Nephron (organoid): Measurements from ENCODE around the gene RFC2.

Experiments
- H3K27ac Mint-ChIP-seq, 3 experiments: 2 replicates each; pipeline ENCODE4 v1.8.0; 2020; ENCODE audit warnings: mixed read lengths in 3 of 3, mild to moderate bottlenecking in 2 of 3, moderate library complexity in 1 of 3
- H3K27me3 Mint-ChIP-seq: 2 replicates; pipeline ENCODE4 v1.8.0; 2021; ENCODE audit warnings: low read depth, mild to moderate bottlenecking, moderate library complexity, mixed read lengths
- H3K36me3 Mint-ChIP-seq: 2 replicates; pipeline ENCODE4 v1.8.0; 2020; ENCODE audit warnings: low read depth, mixed read lengths
- H3K4me1 Mint-ChIP-seq: 2 replicates; pipeline ENCODE4 v1.8.0; 2020; ENCODE audit warnings: mixed read lengths
- H3K4me3 Mint-ChIP-seq, 3 experiments: 2 replicates each; pipeline ENCODE4 v1.8.0; 2020; ENCODE audit warnings: mild to moderate bottlenecking in 3 of 3, mixed read lengths in 3 of 3, moderate library complexity in 2 of 3
- H3K9me3 Mint-ChIP-seq: 2 replicates; pipeline ENCODE4 v1.8.0; 2020; ENCODE audit warnings: mixed read lengths
- TF ChIP-seq, protein P1 (sequence below), 3 experiments: fragments of 200-600 bp; sonication (generic); IDR thresholded peaks; one replicate each; pipeline ENCODE4 v1.5.0; 2021; ENCODE audit warnings: antibody characterized with exemption in 3 of 3; ENCODE audit not compliant: unreplicated experiment in 3 of 3

Gene RFC2

DNA sequence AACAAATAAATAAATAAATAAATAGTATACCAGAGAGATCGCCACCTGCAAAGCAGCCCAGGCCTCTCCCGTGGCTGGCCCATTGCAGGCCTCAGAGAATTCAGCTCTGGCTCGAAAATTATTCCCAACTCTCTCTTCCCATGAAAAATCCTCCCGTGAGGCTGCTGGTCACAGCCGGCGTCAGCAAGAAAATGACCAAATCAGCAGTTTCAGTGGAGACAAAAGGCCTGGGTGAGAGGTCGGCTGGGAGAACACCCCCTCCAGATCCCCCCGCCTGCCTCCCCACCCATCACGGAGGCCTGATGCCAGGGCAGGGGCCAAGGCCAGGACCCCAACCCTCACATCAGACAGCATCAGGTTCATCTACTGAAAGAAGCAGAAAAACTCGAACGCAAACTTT is 31.9 kb upstream of the RFC2 start:
- Mint-ChIP-seq H3K4me1 (peaks cover 17% of the 10 kb centered on the region), H3K36me3 (no peaks in the 10 kb centered on the region), H3K27ac (peak overlapping the region in 1 of 3 experiments; percentile 64), H3K9me3 (no peaks in the 10 kb centered on the region), H3K27me3 (peaks cover 4% of the 10 kb centered on the region), H3K4me3 (no peak overlapping the region)
- TF ChIP-seq, protein P1, sequence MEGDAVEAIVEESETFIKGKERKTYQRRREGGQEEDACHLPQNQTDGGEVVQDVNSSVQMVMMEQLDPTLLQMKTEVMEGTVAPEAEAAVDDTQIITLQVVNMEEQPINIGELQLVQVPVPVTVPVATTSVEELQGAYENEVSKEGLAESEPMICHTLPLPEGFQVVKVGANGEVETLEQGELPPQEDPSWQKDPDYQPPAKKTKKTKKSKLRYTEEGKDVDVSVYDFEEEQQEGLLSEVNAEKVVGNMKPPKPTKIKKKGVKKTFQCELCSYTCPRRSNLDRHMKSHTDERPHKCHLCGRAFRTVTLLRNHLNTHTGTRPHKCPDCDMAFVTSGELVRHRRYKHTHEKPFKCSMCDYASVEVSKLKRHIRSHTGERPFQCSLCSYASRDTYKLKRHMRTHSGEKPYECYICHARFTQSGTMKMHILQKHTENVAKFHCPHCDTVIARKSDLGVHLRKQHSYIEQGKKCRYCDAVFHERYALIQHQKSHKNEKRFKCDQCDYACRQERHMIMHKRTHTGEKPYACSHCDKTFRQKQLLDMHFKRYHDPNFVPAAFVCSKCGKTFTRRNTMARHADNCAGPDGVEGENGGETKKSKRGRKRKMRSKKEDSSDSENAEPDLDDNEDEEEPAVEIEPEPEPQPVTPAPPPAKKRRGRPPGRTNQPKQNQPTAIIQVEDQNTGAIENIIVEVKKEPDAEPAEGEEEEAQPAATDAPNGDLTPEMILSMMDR (IDR thresholded peaks at IDR 0.05; ENCODE audit: unreplicated experiment in 3 of 3), result no peak

DNA sequence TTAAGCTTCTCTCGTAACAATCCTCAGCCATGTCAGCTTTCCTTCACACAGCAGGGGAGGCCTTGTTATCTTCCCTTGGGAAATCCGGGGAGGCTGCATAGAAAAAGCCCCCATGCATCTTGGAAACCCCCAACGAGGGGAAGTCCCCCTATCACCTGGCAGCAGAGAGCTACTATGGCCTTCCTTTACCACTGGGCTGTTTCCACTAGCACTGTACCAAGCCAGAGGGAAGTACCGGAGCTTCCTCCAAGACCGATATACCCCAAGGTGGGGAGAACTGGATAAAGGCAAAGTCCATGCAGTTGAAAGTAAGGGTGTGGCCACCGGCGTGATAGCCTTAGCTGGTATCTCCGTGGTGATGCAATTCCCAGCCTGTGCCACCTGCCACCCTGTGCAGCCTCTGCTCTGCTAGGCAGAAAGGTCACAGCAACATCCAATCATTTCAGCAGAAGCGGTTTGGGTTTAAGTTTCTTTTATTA is 30.6 kb upstream of the RFC2 start:
- Mint-ChIP-seq H3K4me1 (peaks cover 15% of the 10 kb centered on the region), H3K4me3 (no peak overlapping the region), H3K36me3 (no peaks in the 10 kb centered on the region), H3K9me3 (no peaks in the 10 kb centered on the region), H3K27me3 (peaks cover 8% of the 10 kb centered on the region), H3K27ac (peak overlapping the region in 1 of 3 experiments; percentile 60)
- TF ChIP-seq, protein P1 (IDR thresholded peaks at IDR 0.05; ENCODE audit: unreplicated experiment in 3 of 3), result no peak

DNA sequence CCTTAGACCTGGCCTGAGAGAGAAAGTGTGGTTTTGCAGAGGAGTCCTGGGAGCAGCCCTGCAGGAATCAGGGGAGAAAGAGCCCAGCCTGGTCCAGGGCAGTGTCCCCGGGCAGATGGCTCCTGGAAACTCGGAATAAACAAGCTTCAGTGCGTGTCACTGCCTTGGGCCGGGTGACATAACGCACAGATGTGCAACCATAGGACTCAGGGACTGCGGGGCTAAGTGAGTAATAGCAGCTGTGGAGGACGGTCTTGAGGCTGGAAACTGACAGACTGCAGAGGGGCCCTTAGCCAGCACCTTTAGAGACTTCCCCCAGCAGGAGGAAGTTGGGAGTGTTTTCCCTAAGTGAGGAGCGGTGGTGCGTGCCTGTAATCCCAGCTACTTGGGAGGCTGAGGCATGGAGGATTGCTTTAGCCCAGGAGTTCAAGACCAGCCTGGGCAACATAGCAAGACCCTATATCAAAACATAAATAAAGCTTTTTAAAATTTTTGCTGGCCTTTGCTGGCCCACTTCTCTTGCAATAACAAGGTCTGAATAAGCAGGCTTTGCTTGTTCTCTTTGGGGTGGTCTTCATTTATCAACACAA is 29.8 kb upstream of the RFC2 start:
- Mint-ChIP-seq H3K4me1 (peaks cover 20% of the 10 kb centered on the region), H3K27ac (peak overlapping the region in 2 of 3 experiments; percentile 18 to 70), H3K9me3 (no peaks in the 10 kb centered on the region), H3K36me3 (no peaks in the 10 kb centered on the region), H3K27me3 (peaks cover 7% of the 10 kb centered on the region), H3K4me3 (no peak overlapping the region)
- TF ChIP-seq, protein P1 (IDR thresholded peaks at IDR 0.05; ENCODE audit: unreplicated experiment in 3 of 3), result no peak

DNA sequence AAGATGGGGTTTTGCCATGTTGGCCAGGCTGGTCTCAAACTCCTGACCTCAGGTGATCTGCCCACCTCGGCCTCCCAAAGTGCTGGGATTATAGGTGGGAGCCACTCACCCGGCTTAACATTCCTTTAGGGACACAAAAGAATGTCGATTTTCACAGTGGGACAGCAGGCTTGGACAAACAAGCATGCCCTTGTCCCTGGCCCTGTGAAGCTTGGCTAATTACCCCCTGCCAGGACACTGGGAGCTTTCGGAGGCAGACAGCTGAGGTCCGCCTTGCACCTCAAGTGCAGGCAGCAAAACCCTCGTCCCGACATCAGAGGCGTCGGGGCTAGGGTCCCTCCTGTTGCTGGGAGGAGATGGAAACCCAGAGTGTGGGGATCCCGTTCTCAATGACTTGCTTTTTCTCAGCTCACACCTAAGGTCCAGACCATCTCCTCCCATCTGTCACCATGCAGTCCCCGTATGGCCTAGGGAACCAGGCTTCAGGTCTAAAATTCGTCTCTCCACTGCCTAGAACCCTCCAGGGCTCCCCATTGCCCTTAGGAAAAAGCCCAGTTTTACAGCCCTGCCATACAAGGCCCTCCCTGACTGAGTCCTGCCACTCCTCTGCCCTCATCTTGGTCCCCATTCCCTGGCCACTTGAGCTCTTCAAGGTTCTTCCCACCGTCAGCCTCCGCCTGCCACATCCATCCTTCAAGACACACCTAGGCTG is 28.7 kb upstream of the RFC2 start:
- Mint-ChIP-seq H3K27ac (peak overlapping the region in 2 of 3 experiments; percentile 53 to 77), H3K27me3 (peaks cover 5% of the 10 kb centered on the region), H3K36me3 (no peaks in the 10 kb centered on the region), H3K4me3 (no peak overlapping the region), H3K4me1 (peaks cover 10% of the 10 kb centered on the region), H3K9me3 (no peaks in the 10 kb centered on the region)
- TF ChIP-seq, protein P1 (IDR thresholded peaks at IDR 0.05; ENCODE audit: unreplicated experiment in 3 of 3), result no peak

DNA sequence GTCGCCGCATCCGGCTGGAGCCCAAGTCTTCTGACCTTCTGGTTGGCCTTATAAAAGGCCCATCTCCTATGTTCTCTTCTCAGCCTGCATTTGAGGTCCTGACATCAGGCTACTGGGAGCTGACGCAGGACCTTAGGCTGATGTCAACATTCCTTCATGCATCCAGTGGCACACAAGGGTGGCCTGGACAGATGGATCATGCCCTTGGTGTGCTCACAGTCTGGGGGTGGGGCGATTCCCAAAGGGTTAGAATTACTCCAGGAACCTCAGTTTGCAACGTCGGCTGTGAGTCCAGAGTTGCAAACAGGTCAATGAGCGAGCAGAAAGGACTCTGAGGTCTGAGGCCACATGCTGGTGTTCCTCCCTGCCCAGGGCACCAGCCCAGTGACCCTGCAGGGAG is 26.8 kb upstream of the RFC2 start:
- no peaks in the 10 kb centered on the region for H3K9me3 Mint-ChIP-seq
- TF ChIP-seq, protein P1 (IDR thresholded peaks at IDR 0.05; ENCODE audit: unreplicated experiment in 3 of 3), result no peak
- no peak overlapping the region for H3K4me3 Mint-ChIP-seq
- peaks cover 5% of the 10 kb centered on the region for H3K27me3 Mint-ChIP-seq
- H3K36me3 Mint-ChIP-seq, result no peaks in the 10 kb centered on the region
- H3K27ac Mint-ChIP-seq, result peak overlapping the region in 2 of 3 experiments; percentile 68 to 85
- peaks cover 10% of the 10 kb centered on the region for H3K4me1 Mint-ChIP-seq
